ENCODE measurements around the gene RASSF4. TPM values are rescaled to one million over a fixed set of nuclear protein-coding genes. Genes with fewer than 3 reads are reported as not detected.

RASSF4 gene
- total and polyA plus RNA-seq, 12 donors, result 41.2 to 120 (median 79.9) TPM

GRCh38 chr10:44991571-44991970 is 32.0 kb downstream of the RASSF4 start:
- DNase-seq (peak in 1 of 2 donors; percentile 43), ATAC-seq (no peak)
- peaks cover 38 to 86% (median 69%) of the 10 kb centered on the region in 9 donors for H3K4me1 ChIP-seq
- H3K9me3 ChIP-seq, result no peaks in the 10 kb centered on the region
- WGBS, 2 donors, result 47 to 52% methylated on average over 5 of the region's 5 CpGs
- TF ChIP-seq, protein P1, sequence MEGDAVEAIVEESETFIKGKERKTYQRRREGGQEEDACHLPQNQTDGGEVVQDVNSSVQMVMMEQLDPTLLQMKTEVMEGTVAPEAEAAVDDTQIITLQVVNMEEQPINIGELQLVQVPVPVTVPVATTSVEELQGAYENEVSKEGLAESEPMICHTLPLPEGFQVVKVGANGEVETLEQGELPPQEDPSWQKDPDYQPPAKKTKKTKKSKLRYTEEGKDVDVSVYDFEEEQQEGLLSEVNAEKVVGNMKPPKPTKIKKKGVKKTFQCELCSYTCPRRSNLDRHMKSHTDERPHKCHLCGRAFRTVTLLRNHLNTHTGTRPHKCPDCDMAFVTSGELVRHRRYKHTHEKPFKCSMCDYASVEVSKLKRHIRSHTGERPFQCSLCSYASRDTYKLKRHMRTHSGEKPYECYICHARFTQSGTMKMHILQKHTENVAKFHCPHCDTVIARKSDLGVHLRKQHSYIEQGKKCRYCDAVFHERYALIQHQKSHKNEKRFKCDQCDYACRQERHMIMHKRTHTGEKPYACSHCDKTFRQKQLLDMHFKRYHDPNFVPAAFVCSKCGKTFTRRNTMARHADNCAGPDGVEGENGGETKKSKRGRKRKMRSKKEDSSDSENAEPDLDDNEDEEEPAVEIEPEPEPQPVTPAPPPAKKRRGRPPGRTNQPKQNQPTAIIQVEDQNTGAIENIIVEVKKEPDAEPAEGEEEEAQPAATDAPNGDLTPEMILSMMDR (IDR thresholded peaks at IDR 0.05), result no peak
- peaks cover 0 to 79% (median 30%) of the 10 kb centered on the region in 9 donors for H3K36me3 ChIP-seq
- intact Hi-C loops (cut with DNase I), result loop anchor here in 4 of 10 donors (5.0 to 10.0 kb wide), 4 partner anchors 57 to 433 kb away; no protein-coding TSS in a partner anchor
- H3K27ac ChIP-seq, result peak overlapping the region in 9 of 10 donors; percentile 21 to 99 (median 65)
- H3K27me3 ChIP-seq, result no peaks in the 10 kb centered on the region
- H3K4me3 ChIP-seq, result no peak overlapping the region

DNA sequence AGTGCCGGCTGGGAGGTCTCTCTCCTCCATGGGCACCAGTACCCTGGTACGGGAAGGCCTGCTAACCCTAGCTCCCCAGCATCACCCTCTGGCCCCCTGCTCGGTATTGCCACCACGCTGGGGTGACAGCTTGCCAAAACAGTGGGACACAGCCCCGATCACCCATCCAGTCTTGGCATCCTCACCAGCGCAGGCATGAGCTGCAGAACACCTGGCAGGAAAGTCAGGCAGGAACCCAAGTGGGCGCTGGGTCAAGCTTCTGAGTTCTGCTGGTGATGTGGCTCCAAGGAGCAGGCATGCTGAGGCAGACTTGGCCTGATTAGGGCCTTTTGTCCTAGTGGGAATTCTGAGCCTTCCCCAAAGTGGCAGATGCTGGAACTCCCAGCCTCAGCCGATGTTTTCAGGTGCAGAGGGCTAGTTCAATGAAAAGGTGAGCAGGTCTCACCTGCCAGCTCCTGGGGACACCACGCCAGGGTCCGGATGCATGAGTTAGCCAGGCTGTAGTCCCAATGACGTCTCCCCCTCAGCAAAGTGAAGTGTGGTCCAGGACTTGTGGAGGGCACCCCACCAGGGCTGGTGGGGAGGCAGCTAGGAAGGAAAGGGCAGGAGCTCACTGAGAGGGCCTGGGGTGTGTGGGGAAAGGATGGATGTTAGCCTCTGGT is 32.6 kb downstream of the RASSF4 start:
- DNase-seq (peak in 1 of 2 donors; percentile 56), ATAC-seq (no peak)
- intact Hi-C loops (cut with DNase I), result loop anchor here in 4 of 10 donors (5.0 to 10.0 kb wide), 4 partner anchors 57 to 433 kb away; no protein-coding TSS in a partner anchor
- peaks cover 43 to 89% (median 75%) of the 10 kb centered on the region in 9 donors for H3K4me1 ChIP-seq
- no peak overlapping the region for H3K4me3 ChIP-seq
- H3K27me3 ChIP-seq, result no peaks in the 10 kb centered on the region
- TF ChIP-seq, protein P1 (IDR thresholded peaks at IDR 0.05), result no peak
- peak overlapping the region in 9 of 10 donors; percentile 21 to 99 (median 65) for H3K27ac ChIP-seq
- 59 to 62% methylated on average over 11 of the region's 11 CpGs for WGBS, 2 donors
- H3K36me3 ChIP-seq, result peaks cover 0 to 73% (median 30%) of the 10 kb centered on the region in 9 donors
- no peaks in the 10 kb centered on the region for H3K9me3 ChIP-seq

GRCh38 chr10:44992732-44993225 is 33.2 kb downstream of the RASSF4 start:
- Histone ChIP-seq H3K4me3 (no peak overlapping the region), H3K27ac (peak overlapping the region in 6 of 10 donors; percentile 57 to 99 (median 72)), H3K36me3 (peaks cover 0 to 67% (median 30%) of the 10 kb centered on the region in 9 donors), H3K27me3 (no peaks in the 10 kb centered on the region), H3K9me3 (no peaks in the 10 kb centered on the region), H3K4me1 (peaks cover 45 to 90% (median 81%) of the 10 kb centered on the region in 9 donors)
- ATAC-seq, result no peak
- intact Hi-C loops (cut with DNase I), result loop anchor here in 4 of 10 donors (5.0 to 10.0 kb wide), 4 partner anchors 58 to 432 kb away; no protein-coding TSS in a partner anchor
- DNase-seq, result no peak
- WGBS, 2 donors, result 94 to 95% methylated on average over 8 of the region's 8 CpGs
- TF ChIP-seq, protein P1 (IDR thresholded peaks at IDR 0.05), result no peak

DNA sequence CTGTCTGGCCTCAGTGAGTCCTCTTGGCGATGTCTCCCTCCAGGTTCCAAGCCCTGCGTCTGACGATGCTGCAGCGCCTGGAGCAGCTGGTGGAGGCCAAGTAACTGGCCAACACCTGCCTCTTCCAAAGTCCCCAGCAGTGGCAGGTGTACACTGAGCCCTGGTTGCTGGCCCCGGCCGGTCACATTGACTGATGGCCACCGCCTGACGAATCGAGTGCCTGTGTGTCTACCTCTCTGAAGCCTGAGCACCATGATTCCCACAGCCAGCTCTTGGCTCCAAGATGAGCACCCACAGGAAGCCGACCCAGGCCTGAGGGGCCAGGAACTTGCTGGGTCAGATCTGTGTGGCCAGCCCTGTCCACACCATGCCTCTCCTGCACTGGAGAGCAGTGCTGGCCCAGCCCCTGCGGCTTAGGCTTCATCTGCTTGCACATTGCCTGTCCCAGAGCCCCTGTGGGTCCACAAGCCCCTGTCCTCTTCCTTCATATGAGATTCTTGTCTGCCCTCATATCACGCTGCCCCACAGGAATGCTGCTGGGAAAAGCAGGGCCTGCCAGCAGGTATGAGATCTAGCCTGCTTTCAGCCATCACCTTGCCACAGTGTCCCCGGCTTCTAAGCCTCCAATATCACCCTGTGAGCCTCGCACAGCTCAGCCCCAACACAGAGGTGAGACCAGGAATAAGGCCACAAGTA is 33.8 kb downstream of the RASSF4 start:
- intact Hi-C loops (cut with DNase I), result loop anchor here in 4 of 10 donors (5.0 to 10.0 kb wide), 4 partner anchors 59 to 431 kb away; no protein-coding TSS in a partner anchor
- ATAC-seq (no peak), DNase-seq (peak in 1 of 2 donors; percentile 14)
- Histone ChIP-seq H3K9me3 (no peaks in the 10 kb centered on the region), H3K27me3 (no peaks in the 10 kb centered on the region), H3K27ac (peak overlapping the region in 6 of 10 donors; percentile 42 to 99 (median 94)), H3K4me1 (peaks cover 48 to 96% (median 87%) of the 10 kb centered on the region in 9 donors), H3K4me3 (no peak overlapping the region), H3K36me3 (peaks cover 0 to 61% (median 30%) of the 10 kb centered on the region in 9 donors)
- TF ChIP-seq, protein P1 (IDR thresholded peaks at IDR 0.05), result no peak
- WGBS, 2 donors, result 93 to 95% methylated on average over 14 of the region's 14 CpGs

Data from heart right ventricle (tissue), 16 donors.